IMR-90 (cell line): ENCODE results near the gene STT3A. TPM values are rescaled to one million over a fixed set of nuclear protein-coding genes. Genes with fewer than 3 reads are reported as not detected.

ENCODE experiments used
- ATAC-seq: fragments of 200-7000 bp; cut with Tn5 transposase; 2 replicates; pipeline ENCODE4 v1.9.1; 2020; ENCODE audit warnings: low read depth, mild to moderate bottlenecking, moderate library complexity
- BruUV-seq: library from RNA; stranded (reverse); fragments of 400-500 nt; replicated peaks from 2 replicates; lab custom pipeline; 2021; lab: Mats Ljungman, UMichigan
- CTCF ChIA-PET: fragments of 300-600 bp; formaldehyde crosslinking; extraction: SDS; loops from one replicate; lab custom pipeline; 2021; ENCODE audit warnings: antibody characterized with exemption; lab: Yijun Ruan, JAX
- POLR2A ChIA-PET: fragments of 300-600 bp; sonication (Branson Sonifier 250); formaldehyde crosslinking; loops from one replicate; lab custom pipeline; 2022; ENCODE audit warnings: antibody characterized with exemption; ENCODE audit not compliant: unreplicated experiment; lab: Charles Lee
- DNase-seq: peaks from one replicate; pipeline ENCODE4 v3.0.0; 2013
- H2AFZ ChIP-seq: replicated peaks from 2 replicates; pipeline ENCODE3; 2013; ENCODE audit warnings: low read length, mild to moderate bottlenecking; ENCODE audit not compliant: poor library complexity
- H2AK5ac ChIP-seq: 2 replicates; pipeline ENCODE4 v1.6.1; 2013; ENCODE audit warnings: low read depth, low read length, inconsistent platforms
- H2AK9ac ChIP-seq: replicated peaks from 2 replicates; pipeline ENCODE3; 2013; ENCODE audit warnings: mild to moderate bottlenecking, low read depth, low read length, moderate library complexity; ENCODE audit not compliant: poor library complexity
- H2BK120ac ChIP-seq: 2 replicates; pipeline ENCODE4 v1.6.1; 2013; ENCODE audit warnings: low read depth, low read length, inconsistent platforms
- H2BK15ac ChIP-seq: 3 replicates; pipeline ENCODE4 v1.6.1; 2013; ENCODE audit warnings: low read depth, low read length, inconsistent platforms
- H2BK20ac ChIP-seq: 2 replicates; pipeline ENCODE4 v1.6.1; 2013; ENCODE audit warnings: low read depth, mild to moderate bottlenecking, inconsistent platforms, low read length, moderate library complexity
- H2BK5ac ChIP-seq: 2 replicates; pipeline ENCODE4 v1.6.1; 2013; ENCODE audit warnings: mild to moderate bottlenecking, low read depth, low read length, inconsistent platforms; ENCODE audit not compliant: poor library complexity, severe bottlenecking
- H3K14ac ChIP-seq: replicated peaks from 2 replicates; pipeline ENCODE4 v1.6.1; 2013; ENCODE audit warnings: low read depth, low read length, inconsistent platforms
- H3K18ac ChIP-seq: 2 replicates; pipeline ENCODE4 v1.6.1; 2013; ENCODE audit warnings: low read depth, low read length, control low read depth
- H3K23ac ChIP-seq: 2 replicates; pipeline ENCODE4 v1.6.1; 2013; ENCODE audit warnings: low read depth, low read length, inconsistent platforms
- H3K27ac ChIP-seq: 2 replicates; pipeline ENCODE4 v1.5.1; 2013; ENCODE audit warnings: mild to moderate bottlenecking, control low read depth, low read length; ENCODE audit not compliant: insufficient read depth
- H3K27me3 ChIP-seq: 2 replicates; pipeline ENCODE4 v1.6.1; 2013; ENCODE audit warnings: low read length; ENCODE audit not compliant: control insufficient read depth, insufficient read depth
- H3K36me3 ChIP-seq: 2 replicates; pipeline ENCODE4 v1.6.1; 2013; ENCODE audit warnings: low read length, mixed read lengths; ENCODE audit not compliant: control insufficient read depth, insufficient read depth
- H3K4ac ChIP-seq: 2 replicates; pipeline ENCODE4 v1.6.1; 2013; ENCODE audit warnings: low read depth, low read length, inconsistent platforms
- H3K4me1 ChIP-seq: 2 replicates; pipeline ENCODE4 v1.6.1; 2013; ENCODE audit warnings: low read length, mixed read lengths; ENCODE audit not compliant: control insufficient read depth, insufficient read depth
- H3K4me2 ChIP-seq: 2 replicates; pipeline ENCODE4 v1.6.1; 2013; ENCODE audit warnings: low read depth, mild to moderate bottlenecking, control low read depth, low read length, moderate library complexity
- H3K4me3 ChIP-seq: 2 replicates; pipeline ENCODE4 v1.5.1; 2013; ENCODE audit warnings: low read depth, mild to moderate bottlenecking, control low read depth, low read length, moderate library complexity; ENCODE audit not compliant: insufficient read depth
- H3K56ac ChIP-seq: 2 replicates; pipeline ENCODE4 v1.6.1; 2013; ENCODE audit warnings: low read length, inconsistent platforms; ENCODE audit not compliant: insufficient read depth; ENCODE audit errors: extremely low read depth
- H3K79me1 ChIP-seq, 2 experiments: 2 replicates each; pipeline ENCODE4 v1.6.1; 2013; ENCODE audit warnings: low read length in 2 of 2, inconsistent platforms in 1 of 2, low read depth in 1 of 2
- H3K9ac ChIP-seq: 2 replicates; pipeline ENCODE4 v1.6.1; 2013; ENCODE audit warnings: low read depth, low read length, control low read depth
- H3K9me1 ChIP-seq: 2 replicates; pipeline ENCODE4 v1.6.1; 2013; ENCODE audit warnings: low read length, inconsistent platforms; ENCODE audit not compliant: insufficient read depth
- H3K9me3 ChIP-seq: 2 replicates; pipeline ENCODE4 v1.6.1; 2013; ENCODE audit warnings: low read length; ENCODE audit not compliant: control insufficient read depth, insufficient read depth
- H4K20me1 ChIP-seq: 2 replicates; pipeline ENCODE4 v1.6.1; 2013; ENCODE audit warnings: low read length, inconsistent platforms; ENCODE audit not compliant: insufficient read depth
- H4K5ac ChIP-seq: 2 replicates; pipeline ENCODE4 v1.6.1; 2013; ENCODE audit warnings: mild to moderate bottlenecking, low read depth, low read length, control low read depth
- H4K8ac ChIP-seq, 2 experiments: 2 replicates each; pipeline ENCODE4 v1.6.1; 2013; ENCODE audit warnings: low read depth in 2 of 2, low read length in 2 of 2, control low read depth in 1 of 2, inconsistent platforms in 1 of 2
- H4K91ac ChIP-seq: 2 replicates; pipeline ENCODE4 v1.6.1; 2013; ENCODE audit warnings: low read depth, low read length, inconsistent platforms; ENCODE audit not compliant: insufficient read depth
- BHLHE40 ChIP-seq: fragments of 150-350 bp; IDR thresholded peaks from 2 replicates; pipeline ENCODE4 v1.6.1; 2016; ENCODE audit warnings: mild to moderate bottlenecking, low read depth, low read length
- CEBPB ChIP-seq: IDR thresholded peaks from 2 replicates; pipeline ENCODE4 v1.6.1; 2012; ENCODE audit warnings: low read depth, low read length, improper control_type of control experiment
- CHD1 ChIP-seq: IDR thresholded peaks from 2 replicates; pipeline ENCODE4 v1.6.1; 2012; ENCODE audit warnings: low read depth, low read length, improper control_type of control experiment
- FOS ChIP-seq: fragments of 150-350 bp; IDR thresholded peaks from 2 replicates; pipeline ENCODE4 v1.6.1; 2016; ENCODE audit warnings: low read depth, low read length
- MAZ ChIP-seq: IDR thresholded peaks from 2 replicates; pipeline ENCODE4 v1.6.1; 2012; ENCODE audit warnings: low read depth, mild to moderate bottlenecking, low read length, improper control_type of control experiment, moderate library complexity, borderline replicate concordance
- MXI1 ChIP-seq: IDR thresholded peaks from 2 replicates; pipeline ENCODE4 v1.6.1; 2012; ENCODE audit warnings: low read depth, mild to moderate bottlenecking, low read length, moderate library complexity, borderline replicate concordance
- NFE2L2 ChIP-seq: fragments of 150-350 bp; IDR thresholded peaks from 2 replicates; pipeline ENCODE4 v1.6.1; 2016; ENCODE audit warnings: low read depth, mild to moderate bottlenecking, low read length
- POLR2A ChIP-seq: IDR thresholded peaks from 2 replicates; pipeline ENCODE4 v1.6.1; 2012; ENCODE audit warnings: mild to moderate bottlenecking, low read depth, low read length
- RAD21 ChIP-seq: IDR thresholded peaks from 2 replicates; pipeline ENCODE4 v1.6.1; 2012; ENCODE audit warnings: low read length, improper control_type of control experiment
- RCOR1 ChIP-seq: IDR thresholded peaks from 2 replicates; pipeline ENCODE4 v1.6.1; 2012; ENCODE audit warnings: mild to moderate bottlenecking, low read length, improper control_type of control experiment; ENCODE audit not compliant: insufficient replicate concordance
- RFX5 ChIP-seq: IDR thresholded peaks from 2 replicates; pipeline ENCODE4 v1.8.0; 2012; ENCODE audit warnings: low read depth, mild to moderate bottlenecking, low read length, moderate library complexity
- SMC3 ChIP-seq: fragments of 150-350 bp; IDR thresholded peaks from 2 replicates; pipeline ENCODE4 v1.6.1; 2016; ENCODE audit warnings: low read depth, mild to moderate bottlenecking, antibody characterized with exemption, low read length, moderate library complexity
- WGBS, 2 experiments: methylation state at CpG; one replicate each; pipeline versions ENCODE4 v1.1.5 to v1.1.7; 2013; ENCODE audit warnings: missing lambda C conversion rate in 2 of 2; ENCODE audit not compliant: insufficient read length in 1 of 2; ENCODE audit errors: extremely low coverage in 2 of 2; 5-methylcytosine and 5-hydroxymethylcytosine counted together
- dilution Hi-C: fragments of 300-500 bp; cut with HindIII; formaldehyde crosslinking; loops from one replicate; pipeline ENCODE4 v1.14.3; 2018; ENCODE audit warnings: low sequenced_read_pairs; ENCODE audit not compliant: unreplicated experiment
- in situ Hi-C: fragments of 300-500 bp; cut with MboI; formaldehyde crosslinking; loops from 3 replicates; pipeline ENCODE4 v1.14.3; 2019; ENCODE audit warnings: low sequenced_read_pairs, inconsistent platforms, mixed read lengths
- intact Hi-C: fragments of 100-400 bp; cut with micrococcal nuclease; formaldehyde crosslinking; loops from 2 replicates; pipeline ENCODE4 v1.10.0; 2022
- polyA plus RNA-seq, 3 experiments: library from polyadenylated mRNA; depleted of rRNA; stranded (reverse); fragments of >200 nt; gene quantifications; 2 replicates each; pipeline ENCODE4 v1.2.3, GENCODE V29; 2012; ENCODE audit warnings: low replicate concordance in 1 of 3
- total RNA-seq: library from RNA; depleted of rRNA; stranded (reverse); fragments of >200 nt; gene quantifications from 2 replicates; pipeline ENCODE4 v1.2.3, GENCODE V29; 2012
- TF ChIP-seq, protein P1 (sequence below): fragments of 150-350 bp; IDR thresholded peaks from 2 replicates; pipeline ENCODE4 v1.6.1; 2017; ENCODE audit warnings: mild to moderate bottlenecking, antibody characterized with exemption, low read length, low read depth
- TF ChIP-seq, protein P2 (sequence below): fragments of 150-350 bp; IDR thresholded peaks from 2 replicates; pipeline ENCODE4 v1.6.1; 2016; ENCODE audit warnings: low read depth, mild to moderate bottlenecking, low read length, moderate library complexity, borderline replicate concordance

Gene STT3A
- total and polyA plus RNA-seq, 2 of the 4 experiments (the other 2 are of a cell fraction), result 180 to 387 TPM

DNA sequence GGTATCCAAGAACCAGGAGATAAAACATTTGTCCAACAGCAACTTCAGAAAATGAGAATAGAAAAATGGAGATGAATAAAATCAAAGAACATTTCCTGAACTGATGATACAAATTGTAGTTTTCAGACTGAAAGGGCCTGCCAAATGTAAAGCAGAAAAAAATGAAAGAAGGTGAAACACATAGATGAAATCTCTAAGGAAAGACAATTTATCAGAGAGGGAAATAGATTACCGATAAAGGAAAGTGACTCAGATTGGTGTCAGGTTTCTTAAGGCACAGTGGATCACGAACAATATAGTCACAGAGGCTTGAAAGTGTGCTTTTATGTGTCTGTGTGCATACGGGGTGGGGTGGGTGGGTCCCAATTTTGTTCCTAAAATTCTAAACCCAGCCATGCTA lies 4.1 kb upstream of the STT3A start:
- ATAC-seq (no peak), DNase-seq (peak; percentile 23)
- H2BK15ac ChIP-seq, result no peak overlapping the region
- H2AFZ ChIP-seq, result no peak overlapping the region
- intact Hi-C loops (no loop called here), in situ Hi-C loops (loop anchor here (25.0 kb wide), 1 partner anchor 951 kb away; no protein-coding TSS in a partner anchor), dilution Hi-C loops (no loop called here)
- WGBS, 2 experiments, result no CpG with 5 or more reads among the region's 3 CpGs
- H3K9ac ChIP-seq, result no peak overlapping the region
- H2AK9ac ChIP-seq, result no peak overlapping the region
- H3K9me3 ChIP-seq, result no peaks in the 10 kb centered on the region
- H3K4me3 ChIP-seq, result no peak overlapping the region
- no peak overlapping the region for H4K8ac ChIP-seq
- H2BK20ac ChIP-seq, result no peak overlapping the region
- no peak overlapping the region for H4K91ac ChIP-seq
- H3K27me3 ChIP-seq, result no peaks in the 10 kb centered on the region
- H3K9me1 ChIP-seq, result peaks cover 3% of the 10 kb centered on the region; the same call in 1 of the 2 replicates
- no peak overlapping the region for H2BK120ac ChIP-seq
- ChIA-PET CTCF (no interaction called here), POLR2A (no interaction called here)
- H3K18ac ChIP-seq, result no peak overlapping the region
- no peak overlapping the region for H2AK5ac ChIP-seq
- H3K4me1 ChIP-seq, result 0 out of 2 replicates have a peak, but pooled peaks cover 2% of the 10 kb centered on the region
- TF ChIP-seq SMC3, result no peak
- TF ChIP-seq, protein P1, sequence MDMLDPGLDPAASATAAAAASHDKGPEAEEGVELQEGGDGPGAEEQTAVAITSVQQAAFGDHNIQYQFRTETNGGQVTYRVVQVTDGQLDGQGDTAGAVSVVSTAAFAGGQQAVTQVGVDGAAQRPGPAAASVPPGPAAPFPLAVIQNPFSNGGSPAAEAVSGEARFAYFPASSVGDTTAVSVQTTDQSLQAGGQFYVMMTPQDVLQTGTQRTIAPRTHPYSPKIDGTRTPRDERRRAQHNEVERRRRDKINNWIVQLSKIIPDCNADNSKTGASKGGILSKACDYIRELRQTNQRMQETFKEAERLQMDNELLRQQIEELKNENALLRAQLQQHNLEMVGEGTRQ, result no peak
- no peak for TF ChIP-seq FOS
- no peak for TF ChIP-seq CHD1
- TF ChIP-seq, protein P2, sequence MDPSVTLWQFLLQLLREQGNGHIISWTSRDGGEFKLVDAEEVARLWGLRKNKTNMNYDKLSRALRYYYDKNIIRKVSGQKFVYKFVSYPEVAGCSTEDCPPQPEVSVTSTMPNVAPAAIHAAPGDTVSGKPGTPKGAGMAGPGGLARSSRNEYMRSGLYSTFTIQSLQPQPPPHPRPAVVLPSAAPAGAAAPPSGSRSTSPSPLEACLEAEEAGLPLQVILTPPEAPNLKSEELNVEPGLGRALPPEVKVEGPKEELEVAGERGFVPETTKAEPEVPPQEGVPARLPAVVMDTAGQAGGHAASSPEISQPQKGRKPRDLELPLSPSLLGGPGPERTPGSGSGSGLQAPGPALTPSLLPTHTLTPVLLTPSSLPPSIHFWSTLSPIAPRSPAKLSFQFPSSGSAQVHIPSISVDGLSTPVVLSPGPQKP, result no peak
- no peak for TF ChIP-seq RCOR1
- TF ChIP-seq MAZ, result no peak
- TF ChIP-seq POLR2A, result no peak
- no peak for TF ChIP-seq RFX5
- TF ChIP-seq MXI1, result no peak
- TF ChIP-seq RAD21, result no peak
- TF ChIP-seq BHLHE40, result no peak
- no peak for TF ChIP-seq NFE2L2
- no peak for TF ChIP-seq CEBPB
- no peak overlapping the region for H2BK5ac ChIP-seq
- H4K20me1 ChIP-seq, result no peaks in the 10 kb centered on the region
- H3K23ac ChIP-seq, result no peak overlapping the region
- no peak overlapping the region for H3K4me2 ChIP-seq
- no peak overlapping the region for H3K27ac ChIP-seq
- H3K56ac ChIP-seq, result no peak overlapping the region
- no peak overlapping the region for H3K14ac ChIP-seq
- H3K4ac ChIP-seq, result no peak overlapping the region
- no peak overlapping the region for H4K5ac ChIP-seq
- peaks cover 0 to 14% of the 10 kb centered on the region in 2 experiments; a peak in 3 of 4 replicates for H3K79me1 ChIP-seq
- peaks cover 4% of the 10 kb centered on the region for H3K36me3 ChIP-seq
- no TSS peak for BruUV-seq
